HepG2 (cell line): ENCODE data around the gene RRAD. TPM values are rescaled to one million over a fixed set of nuclear protein-coding genes. Genes with fewer than 3 reads are reported as not detected.

Experiments used
- ATAC-seq: fragments of 200-7000 bp; cut with Tn5 transposase; 3 replicates; pipeline ENCODE4 v1.9.1; 2020; ENCODE audit warnings: mild to moderate bottlenecking, moderate library complexity
- BruUV-seq: library from RNA; stranded (reverse); fragments of 400-500 nt; replicated peaks from 2 replicates; lab custom pipeline; 2021; lab: Mats Ljungman, UMichigan
- CTCF ChIA-PET: fragments of 300-600 bp; formaldehyde crosslinking; extraction: SDS; loops from one replicate; lab custom pipeline; 2021; ENCODE audit warnings: low total read pairs, inconsistent platforms, low intra/inter-chr PET ratio; lab: Yijun Ruan, JAX
- POLR2A ChIA-PET: fragments of 350-600 bp; sonication (Branson Sonifier 250); formaldehyde crosslinking; loops from one replicate; lab custom pipeline; 2020; ENCODE audit warnings: antibody characterized with exemption, inconsistent platforms; lab: Yijun Ruan, JAX
- DNase-seq: peaks from one replicate; pipeline ENCODE4 v3.0.0-alpha.2; 2015; ENCODE audit warnings: low spot score
- FAIRE-seq: peaks from 3 replicates; lab custom pipeline; 2011; peaks lifted over from hg19 to GRCh38; lab: Jason Lieb, UNC
- H2AFZ ChIP-seq: one replicate; pipeline ENCODE4 v1.6.1; 2011; ENCODE audit warnings: low read length, inconsistent platforms
- H3K27ac ChIP-seq: fragments of 300-600 bp; 3 replicates; pipeline ENCODE4 v1.8.0; 2011; ENCODE audit warnings: mixed run types, mild to moderate bottlenecking, mixed read lengths, low read length, inconsistent platforms; ENCODE audit not compliant: insufficient read depth; ENCODE audit errors: extremely low read length
- H3K27me3 ChIP-seq, 2 experiments: fragments of 200-600 bp in 1 of 2; 2 replicates in 1 of 2; 3 replicates in 1 of 2; pipeline versions ENCODE4 v1.6.0 to v1.8.0; 2011; ENCODE audit warnings: low read length in 2 of 2, mild to moderate bottlenecking in 2 of 2, moderate library complexity in 2 of 2, inconsistent platforms in 1 of 2; ENCODE audit not compliant: insufficient read depth in 2 of 2, control insufficient read depth in 1 of 2
- H3K36me3 ChIP-seq, 2 experiments: fragments of 200-600 bp in 1 of 2; replicated peaks in 1 of 2; 2 replicates in 1 of 2; 3 replicates in 1 of 2; pipeline versions ENCODE4 v1.5.1 to v1.8.0; 2011; ENCODE audit warnings: low read length in 2 of 2, inconsistent platforms in 1 of 2; ENCODE audit not compliant: insufficient read depth in 2 of 2, control insufficient read depth in 1 of 2
- H3K4me1 ChIP-seq: 2 replicates; pipeline ENCODE4 v1.5.1; 2012; ENCODE audit warnings: low read length, inconsistent platforms; ENCODE audit not compliant: insufficient read depth
- H3K4me2 ChIP-seq: 2 replicates; pipeline ENCODE4 v1.6.0; 2011; ENCODE audit warnings: low read depth, low read length, inconsistent platforms
- H3K4me3 ChIP-seq, 3 experiments: fragments of 200-600 bp in 1 of 3; sonication (generic), shearing (Covaris generic) in 1 of 3; replicated peaks in 1 of 3; 2 replicates each; pipeline ENCODE4 v1.5.1; 2011 to 2016; ENCODE audit warnings: low read length in 3 of 3, inconsistent platforms in 2 of 3, low read depth in 2 of 3, mild to moderate bottlenecking in 2 of 3, control low read depth in 1 of 3, mixed read lengths in 1 of 3; ENCODE audit not compliant: insufficient read depth in 1 of 3
- H3K79me2 ChIP-seq: one replicate; pipeline ENCODE4 v1.6.1; 2011; ENCODE audit warnings: low read length, inconsistent platforms; ENCODE audit not compliant: insufficient read depth
- H3K9ac ChIP-seq: 2 replicates; pipeline ENCODE4 v1.6.0; 2011; ENCODE audit warnings: mild to moderate bottlenecking, low read depth, low read length, inconsistent platforms; ENCODE audit not compliant: insufficient read depth
- H3K9me3 ChIP-seq: 2 replicates; pipeline ENCODE4 v1.5.1; 2012; ENCODE audit warnings: mild to moderate bottlenecking, low read length
- H4K20me1 ChIP-seq: 2 replicates; pipeline ENCODE4 v1.6.0; 2011; ENCODE audit warnings: inconsistent platforms, mild to moderate bottlenecking, low read length, moderate library complexity; ENCODE audit not compliant: insufficient read depth
- CBFB ChIP-seq: sonication (generic); formaldehyde crosslinking; IDR thresholded peaks from 2 replicates; pipeline ENCODE4 v1.4.0; 2020; ENCODE audit warnings: missing genetic modification reagents
- EHMT2 ChIP-seq: fragments of 200-600 bp; sonication (generic); IDR thresholded peaks from 2 replicates; pipeline ENCODE4 v1.7.0; 2017; ENCODE audit warnings: antibody characterized with exemption, low read depth, low read length, borderline replicate concordance
- HNRNPK ChIP-seq: fragments of 200-400 bp; formaldehyde crosslinking; IDR thresholded peaks from 2 replicates; pipeline ENCODE4 v1.6.1; 2018; ENCODE audit warnings: low read length, low read depth, moderate library complexity, mild to moderate bottlenecking; ENCODE audit not compliant: poor library complexity, severe bottlenecking
- KLF15 ChIP-seq: sonication (generic); formaldehyde crosslinking; IDR thresholded peaks from 2 replicates; pipeline ENCODE4 v1.8.1; 2023; ENCODE audit warnings: borderline replicate concordance, mild to moderate bottlenecking, inconsistent platforms, missing genetic modification reagents, mixed read lengths
- KLF6 ChIP-seq: IDR thresholded peaks from 2 replicates; pipeline ENCODE4 v1.8.0; 2016; ENCODE audit warnings: missing biosample characterization, missing genetic modification reagents
- MIXL1 ChIP-seq: IDR thresholded peaks from 2 replicates; pipeline ENCODE4 v1.6.1; 2016
- PHB2 ChIP-seq: fragments of 450-650 bp; IDR thresholded peaks from 2 replicates; pipeline ENCODE4 v1.6.1; 2018; ENCODE audit not compliant: partially characterized antibody
- ZBTB34 ChIP-seq: sonication (generic); formaldehyde crosslinking; IDR thresholded peaks from 2 replicates; pipeline ENCODE4 v1.8.0; 2022; ENCODE audit warnings: mild to moderate bottlenecking, missing genetic modification reagents
- ZNF362 ChIP-seq: sonication (generic); formaldehyde crosslinking; IDR thresholded peaks from 2 replicates; pipeline ENCODE4 v1.4.0; 2020; ENCODE audit warnings: missing genetic modification reagents, mild to moderate bottlenecking, borderline replicate concordance
- ZNF615 ChIP-seq: sonication (generic); formaldehyde crosslinking; IDR thresholded peaks from 2 replicates; pipeline ENCODE4 v1.5.0; 2020; ENCODE audit warnings: mild to moderate bottlenecking, missing genetic modification reagents, borderline replicate concordance
- ZNF652 ChIP-seq: IDR thresholded peaks from 2 replicates; pipeline ENCODE4 v1.6.1; 2016; ENCODE audit warnings: low read depth, borderline replicate concordance
- WGBS: methylation state at CpG from one replicate; pipeline ENCODE4 v1.1.6; 2017; ENCODE audit warnings: low lambda C conversion rate; 5-methylcytosine and 5-hydroxymethylcytosine counted together
- in situ Hi-C: cut with HindIII; loops from 2 replicates; pipeline ENCODE4 v1.10.0; 2017; ENCODE audit warnings: low pct_unique_long_range_greater_than_20kb; ENCODE audit not compliant: extremely low pct_ligation_motif_present
- intact Hi-C: fragments of 100-400 bp; cut with micrococcal nuclease; formaldehyde crosslinking; loops from one replicate; pipeline ENCODE4 v1.10.0; 2022; ENCODE audit not compliant: unreplicated experiment
- polyA plus RNA-seq, 8 experiments: library from polyadenylated mRNA; depleted of rRNA in 3 of 8; stranded (reverse) in 7 of 8; unstranded in 1 of 8; fragments of >200 nt; fragmentation: Illumina TruSeq in 4 of 8; extraction: Trizol in 4 of 8; gene quantifications; 2 replicates each; pipeline versions ENCODE4 v1.2.1 to v1.2.3, GENCODE V29; 2011 to 2016; ENCODE audit warnings: low read depth in 4 of 8, missing spikeins in 1 of 8, mixed read lengths in 1 of 8; ENCODE audit not compliant: insufficient read depth in 1 of 8
- total RNA-seq, 5 experiments: library from RNA; depleted of rRNA; stranded (reverse); fragments of >200 nt; fragmentation: Illumina TruSeq; extraction: Trizol; gene quantifications; 2 replicates each; pipeline ENCODE4 v1.2.3, GENCODE V29; 2016; ENCODE audit warnings: low read depth in 1 of 5
- TF ChIP-seq, protein P1 (sequence below): IDR thresholded peaks from 2 replicates; pipeline ENCODE4 v1.6.1; 2016; ENCODE audit warnings: missing compliant biosample characterization, missing genetic modification reagents, borderline replicate concordance

RRAD gene
- total and polyA plus RNA-seq, 2 of the 13 experiments (the other 11 are each of a cell fraction or from before 2014, with no cell fraction given) = 0.80 to 1.1 TPM

GRCh38 chr16:66873685-66874055 lies 51.7 kb downstream of the RRAD start:
- in situ Hi-C loops = loop anchor here (25.0 kb wide), 1 partner anchor 461 kb away; no protein-coding TSS in a partner anchor
- no peaks in the 10 kb centered on the region for H3K9me3 ChIP-seq
- H4K20me1 ChIP-seq = no peaks in the 10 kb centered on the region
- intact Hi-C loops = loop anchor here (1.0 to 5.0 kb wide), 3 partner anchors 145 to 265 kb away; no protein-coding TSS in a partner anchor
- peak overlapping the region; percentile 94 for H3K4me2 ChIP-seq
- no peak for TF ChIP-seq CBFB
- TF ChIP-seq HNRNPK = peak; percentile 53
- no peak overlapping the region for H2AFZ ChIP-seq
- no peak overlapping the region for H3K4me3 ChIP-seq
- no peak overlapping the region for H3K27ac ChIP-seq
- no TSS peak for BruUV-seq
- no peak overlapping the region for H3K9ac ChIP-seq
- no peaks in the 10 kb centered on the region for H3K36me3 ChIP-seq
- FAIRE-seq (no peak), DNase-seq (no peak), ATAC-seq (no peak)
- H3K4me1 ChIP-seq = peaks cover 41% of the 10 kb centered on the region
- H3K27me3 ChIP-seq = peaks cover 0 to 8% of the 10 kb centered on the region in 2 experiments; a peak in 2 of 5 replicates
- no peaks in the 10 kb centered on the region for H3K79me2 ChIP-seq
- POLR2A ChIA-PET = interaction anchor here (0.7 to 1.7 kb wide), 4 partner anchors 32 to 321 kb away, joined by 3 to 13 read pairs (median 4); partner anchors contain the start of genes CKLF, DYNC1LI2 and NAE1
- CTCF ChIA-PET = interaction anchor here (1.0 kb wide), 1 partner anchor 42 kb away, joined by 4 read pairs; no protein-coding TSS in a partner anchor

DNA sequence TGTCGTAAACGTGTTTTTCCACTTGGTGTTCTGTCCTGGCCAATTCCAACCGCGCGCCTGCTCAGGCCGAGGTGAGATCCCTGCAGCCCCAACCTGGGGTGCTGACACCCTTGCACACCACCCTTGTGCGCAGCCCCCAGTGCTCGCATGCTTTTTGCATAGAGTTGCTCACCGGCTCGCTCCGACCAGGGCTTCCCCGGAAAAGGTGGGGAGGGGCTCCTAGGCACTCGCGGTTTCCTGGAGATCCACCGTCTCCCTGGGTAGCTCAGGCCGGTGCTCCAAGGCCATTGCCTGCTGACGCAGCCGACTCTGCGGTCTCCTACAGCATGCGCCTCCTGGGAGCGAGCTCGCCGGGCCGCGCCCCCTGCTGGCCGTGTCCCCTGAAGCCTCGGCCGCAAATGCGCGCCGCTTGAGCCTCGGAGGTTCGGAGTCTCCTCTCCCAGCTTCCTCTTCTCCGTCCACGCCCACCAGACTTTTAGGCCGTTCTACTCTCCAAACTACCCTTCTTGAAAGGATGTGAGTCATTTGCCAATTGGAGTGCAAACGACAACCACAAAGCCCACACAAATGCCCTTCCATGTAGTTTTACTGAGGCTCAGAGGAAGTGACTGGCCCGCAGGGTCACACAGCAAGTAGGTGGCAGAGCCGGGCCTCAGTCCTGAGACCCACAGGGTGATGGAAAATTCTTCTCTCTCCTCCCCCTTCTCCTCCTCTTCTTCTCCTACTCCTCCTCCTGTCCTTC lies 52.2 kb downstream of the RRAD start:
- DNase-seq = peak; percentile 77
- 17% methylated on average over 22 of the region's 39 CpGs for WGBS
- FAIRE-seq = peak; percentile 88
- Histone ChIP-seq H3K36me3 (no peaks in the 10 kb centered on the region), H3K27me3 (peaks cover 0 to 8% of the 10 kb centered on the region in 2 experiments; a peak in 2 of 5 replicates), H3K27ac (no peak overlapping the region), H3K9ac (no peak overlapping the region), H3K9me3 (no peaks in the 10 kb centered on the region), H2AFZ (peak overlapping the region; percentile 78), H3K4me3 (peak overlapping the region; percentile 18 to 66 (median 41)), H3K79me2 (no peaks in the 10 kb centered on the region), H3K4me1 (peaks cover 35% of the 10 kb centered on the region), H4K20me1 (no peaks in the 10 kb centered on the region), H3K4me2 (peak overlapping the region; percentile 94)
- intact Hi-C loops (loop anchor here (1.0 to 5.0 kb wide), 3 partner anchors 145 to 265 kb away; no protein-coding TSS in a partner anchor), in situ Hi-C loops (loop anchor here (25.0 kb wide), 1 partner anchor 461 kb away; no protein-coding TSS in a partner anchor)
- peak; percentile 92 for ATAC-seq
- POLR2A ChIA-PET = interaction anchor here (0.7 to 1.7 kb wide), 4 partner anchors 33 to 321 kb away, joined by 3 to 13 read pairs (median 4); partner anchors contain the start of genes CKLF, DYNC1LI2 and NAE1
- CTCF ChIA-PET = interaction anchor here (1.0 kb wide), 1 partner anchor 42 kb away, joined by 4 read pairs; no protein-coding TSS in a partner anchor
- BruUV-seq = no TSS peak
- no peak for TF ChIP-seq EHMT2
- TF ChIP-seq ZNF652 (CRISPR knock-in tag) = no peak
- TF ChIP-seq ZNF362 (CRISPR knock-in tag) = no peak; the same call in 1 of the 2 replicates
- peak; percentile 65; the same call in 1 of the 2 replicates for TF ChIP-seq MIXL1 (CRISPR knock-in tag)
- TF ChIP-seq, protein P1, sequence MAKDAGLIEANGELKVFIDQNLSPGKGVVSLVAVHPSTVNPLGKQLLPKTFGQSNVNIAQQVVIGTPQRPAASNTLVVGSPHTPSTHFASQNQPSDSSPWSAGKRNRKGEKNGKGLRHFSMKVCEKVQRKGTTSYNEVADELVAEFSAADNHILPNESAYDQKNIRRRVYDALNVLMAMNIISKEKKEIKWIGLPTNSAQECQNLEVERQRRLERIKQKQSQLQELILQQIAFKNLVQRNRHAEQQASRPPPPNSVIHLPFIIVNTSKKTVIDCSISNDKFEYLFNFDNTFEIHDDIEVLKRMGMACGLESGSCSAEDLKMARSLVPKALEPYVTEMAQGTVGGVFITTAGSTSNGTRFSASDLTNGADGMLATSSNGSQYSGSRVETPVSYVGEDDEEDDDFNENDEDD (CRISPR knock-in tag) = peak; percentile 89; the same call in 1 of the 2 replicates
- no peak for TF ChIP-seq KLF6 (CRISPR knock-in tag)
- TF ChIP-seq KLF15 (CRISPR knock-in tag) = no peak; the same call in 1 of the 2 replicates
- TF ChIP-seq PHB2 = no peak
- no peak for TF ChIP-seq ZNF615 (CRISPR knock-in tag)
- TF ChIP-seq ZBTB34 (CRISPR knock-in tag) = 0 out of 2 replicates have a peak, but pooled peaks have one; percentile 35
